GM12878 (cell line): Measurements from ENCODE around the gene FGD3.

ENCODE experiments used
- CBFB ChIP-seq: IDR thresholded peaks from 2 replicates; pipeline ENCODE4 v1.6.1; 2016; ENCODE audit warnings: antibody characterized with exemption, low read depth
- CTCF ChIP-seq, 3 experiments: IDR thresholded peaks in 2 of 3; conservative IDR thresholded peaks in 1 of 3; 2 replicates each; pipeline ENCODE4 v1.5.1; 2011; ENCODE audit warnings: low read depth in 3 of 3, low read length in 3 of 3, mild to moderate bottlenecking in 3 of 3, control low read depth in 2 of 3, moderate library complexity in 2 of 3, inconsistent platforms in 1 of 3, mixed read lengths in 1 of 3; ENCODE audit not compliant: control insufficient read depth in 2 of 3, insufficient read depth in 1 of 3; ENCODE audit errors: extremely low read depth in 1 of 3
- DPF2 ChIP-seq: fragments of 450-650 bp; IDR thresholded peaks from 2 replicates; pipeline ENCODE4 v1.6.1; 2017; ENCODE audit warnings: mild to moderate bottlenecking
- EZH2 ChIP-seq: IDR thresholded peaks from 2 replicates; pipeline ENCODE4 v1.6.1; 2012; ENCODE audit warnings: low read depth, mild to moderate bottlenecking, control low read depth, inconsistent platforms, low read length, borderline replicate concordance; ENCODE audit not compliant: control insufficient read depth
- FOS ChIP-seq: IDR thresholded peaks from 3 replicates; pipeline ENCODE4 v1.6.1; 2011; ENCODE audit warnings: borderline replicate concordance; ENCODE audit not compliant: insufficient read length; ENCODE audit errors: extremely low read depth
- HCFC1 ChIP-seq: fragments of 150-350 bp; IDR thresholded peaks from 2 replicates; pipeline ENCODE4 v1.6.1; 2014; ENCODE audit warnings: low read length
- HDAC2 ChIP-seq: fragments of 200-600 bp; sonication (generic); IDR thresholded peaks from 2 replicates; pipeline ENCODE4 v1.6.1; 2017
- JUNB ChIP-seq: IDR thresholded peaks from 2 replicates; pipeline ENCODE4 v1.6.1; 2016; ENCODE audit warnings: antibody characterized with exemption, mild to moderate bottlenecking
- MXI1 ChIP-seq: fragments of 150-350 bp; IDR thresholded peaks from 2 replicates; pipeline ENCODE4 v1.6.1; 2011; ENCODE audit warnings: low read depth, mild to moderate bottlenecking, inconsistent platforms, low read length, improper control_type of control experiment
- POLR2A ChIP-seq: IDR thresholded peaks from 2 replicates; pipeline ENCODE4 v1.6.1; 2011; ENCODE audit warnings: low read depth, mild to moderate bottlenecking, low read length
- TF ChIP-seq, protein P1 (sequence below): IDR thresholded peaks from 2 replicates; pipeline ENCODE4 v1.6.1; 2011; ENCODE audit warnings: low read depth, low read length, improper control_type of control experiment, borderline replicate concordance

DNA sequence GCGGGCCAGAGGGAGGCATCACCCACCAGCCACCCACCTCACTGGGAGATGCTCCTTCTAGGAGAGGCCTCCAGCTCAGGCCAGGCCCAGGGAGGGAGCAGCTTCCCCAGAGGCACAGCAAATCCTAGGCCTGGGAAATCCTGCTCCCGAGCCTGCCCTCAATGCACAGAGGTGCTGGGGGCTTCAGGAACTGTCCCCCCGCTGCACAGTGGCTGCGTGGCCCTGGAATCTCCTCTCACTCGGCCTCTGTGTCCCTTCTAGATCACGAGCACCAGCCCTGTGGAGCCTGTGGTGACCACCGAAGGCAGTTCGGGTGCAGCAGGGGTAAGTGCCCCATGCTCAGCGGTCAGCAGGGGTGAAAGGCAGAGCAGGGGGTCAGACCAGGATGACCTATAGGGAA, 74.7 kb downstream of the FGD3 start:
- TF ChIP-seq HDAC2 (no peak), POLR2A (no peak), MXI1 (no peak), HCFC1 (no peak), DPF2 (no peak), CTCF (IDR thresholded peaks at IDR 0.05 in 2 of 3, conservative IDR thresholded peaks at IDR 0.05 in 1 of 3; ENCODE audit: control insufficient read depth in 2 of 3, extremely low read depth in 1 of 3, insufficient read depth in 1 of 3, low read depth in 3 of 3, low read length in 3 of 3) (no peak), JUNB (no peak), CBFB (no peak), FOS (no peak), EZH2 (no peak)
- TF ChIP-seq, protein P1, sequence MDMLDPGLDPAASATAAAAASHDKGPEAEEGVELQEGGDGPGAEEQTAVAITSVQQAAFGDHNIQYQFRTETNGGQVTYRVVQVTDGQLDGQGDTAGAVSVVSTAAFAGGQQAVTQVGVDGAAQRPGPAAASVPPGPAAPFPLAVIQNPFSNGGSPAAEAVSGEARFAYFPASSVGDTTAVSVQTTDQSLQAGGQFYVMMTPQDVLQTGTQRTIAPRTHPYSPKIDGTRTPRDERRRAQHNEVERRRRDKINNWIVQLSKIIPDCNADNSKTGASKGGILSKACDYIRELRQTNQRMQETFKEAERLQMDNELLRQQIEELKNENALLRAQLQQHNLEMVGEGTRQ = no peak
